Gastrocnemius medialis (tissue), 4 donors: ENCODE measurements around the gene KRTCAP2.
"Not testable (repeated sequence)": the region's sequence is repeated elsewhere in the genome, so short reads cannot be mapped to it uniquely, and the experiment has no call there.

Experiments
- POLR2A ChIP-seq, 2 donors: fragments of 450-650 bp; IDR thresholded peaks; one replicate each; pipeline ENCODE4 v1.6.1; 2017; ENCODE audit warnings: antibody characterized with exemption in 2 of 2, mild to moderate bottlenecking in 2 of 2, moderate library complexity in 2 of 2
- TF ChIP-seq, protein P1 (sequence below), 5 experiments: fragments of 450-650 bp in 3 of 5; fragments of 200-600 bp in 2 of 5; sonication (generic) in 2 of 5; IDR thresholded peaks in 4 of 5; conservative IDR thresholded peaks in 1 of 5; 1 replicate in 4 of 5; 2 replicates in 1 of 5; pipeline ENCODE4 v1.5.1; 2016 to 2019; ENCODE audit warnings: antibody characterized with exemption in 5 of 5, mild to moderate bottlenecking in 3 of 5, moderate library complexity in 3 of 5

DNA sequence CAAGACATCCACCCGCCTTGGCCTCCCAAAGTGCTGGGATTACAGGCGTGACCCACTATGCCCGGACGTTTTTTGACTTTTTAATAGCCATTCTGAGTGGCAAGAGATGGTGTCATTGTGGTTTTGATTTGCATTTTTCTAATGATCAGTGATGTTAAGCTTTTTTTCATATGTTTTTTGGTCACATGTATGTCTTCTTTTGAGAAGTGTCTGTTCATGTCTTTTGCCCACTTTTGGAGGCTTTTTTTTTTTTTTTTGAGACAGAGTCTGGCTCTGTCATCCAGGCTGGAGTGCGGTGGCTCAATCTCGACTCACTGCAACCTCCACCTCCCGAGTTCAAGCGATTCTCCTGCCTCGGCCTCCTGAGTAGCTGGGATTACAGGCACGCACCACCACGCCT lies 8.5 kb downstream of the KRTCAP2 start:
- TF ChIP-seq POLR2A (IDR thresholded peaks at IDR 0.05) = not testable (repeated sequence)
- TF ChIP-seq, protein P1, sequence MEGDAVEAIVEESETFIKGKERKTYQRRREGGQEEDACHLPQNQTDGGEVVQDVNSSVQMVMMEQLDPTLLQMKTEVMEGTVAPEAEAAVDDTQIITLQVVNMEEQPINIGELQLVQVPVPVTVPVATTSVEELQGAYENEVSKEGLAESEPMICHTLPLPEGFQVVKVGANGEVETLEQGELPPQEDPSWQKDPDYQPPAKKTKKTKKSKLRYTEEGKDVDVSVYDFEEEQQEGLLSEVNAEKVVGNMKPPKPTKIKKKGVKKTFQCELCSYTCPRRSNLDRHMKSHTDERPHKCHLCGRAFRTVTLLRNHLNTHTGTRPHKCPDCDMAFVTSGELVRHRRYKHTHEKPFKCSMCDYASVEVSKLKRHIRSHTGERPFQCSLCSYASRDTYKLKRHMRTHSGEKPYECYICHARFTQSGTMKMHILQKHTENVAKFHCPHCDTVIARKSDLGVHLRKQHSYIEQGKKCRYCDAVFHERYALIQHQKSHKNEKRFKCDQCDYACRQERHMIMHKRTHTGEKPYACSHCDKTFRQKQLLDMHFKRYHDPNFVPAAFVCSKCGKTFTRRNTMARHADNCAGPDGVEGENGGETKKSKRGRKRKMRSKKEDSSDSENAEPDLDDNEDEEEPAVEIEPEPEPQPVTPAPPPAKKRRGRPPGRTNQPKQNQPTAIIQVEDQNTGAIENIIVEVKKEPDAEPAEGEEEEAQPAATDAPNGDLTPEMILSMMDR (IDR thresholded peaks at IDR 0.05 in 4 of 5, conservative IDR thresholded peaks at IDR 0.05 in 1 of 5) = not testable (repeated sequence)
